ENCODE results near the gene RAC3. TPM values are rescaled to one million over a fixed set of nuclear protein-coding genes. Genes with fewer than 3 reads are reported as not detected.
A peak's percentile ranks its signal among the peaks of the same experiment; 100 is the strongest.
"Not testable (repeated sequence)": the region's sequence is repeated elsewhere in the genome, so short reads cannot be mapped to it uniquely, and the experiment has no call there.

Gene RAC3
- total and polyA plus RNA-seq, 9 of the 15 experiments (the other 6 are each of a cell fraction or from before 2014, with no cell fraction given) = 0.23 to 292 (median 118) TPM

- CTCF ChIA-PET (ENCODE audit: low intra/inter-chr PET ratio); H3K9me3 ChIP-seq (replicated peaks; ENCODE audit: control insufficient read depth, insufficient read depth, low read depth, low read length); H3K27ac ChIP-seq (ENCODE audit: extremely low read depth, low read depth, low read length); BruUV-seq (replicated peaks); POLR2A ChIA-PET; H3K9me1 ChIP-seq (ENCODE audit: control insufficient read depth, insufficient read depth, low read length); H2AFZ ChIP-seq (ENCODE audit: low read depth, low read length); FAIRE-seq; H3K4me2 ChIP-seq (ENCODE audit: insufficient read depth, low read length); H3K27me3 ChIP-seq (ENCODE audit: control insufficient read depth in 2 of 2, insufficient read depth in 2 of 2, low read length in 2 of 2); DNase-seq (ENCODE audit: extremely low read depth in 1 of 4, low spot score in 3 of 4); H3K9ac ChIP-seq (ENCODE audit: insufficient read depth in 1 of 2, low read depth in 2 of 2, low read length in 2 of 2); ATAC-seq; H3K4me3 ChIP-seq; in situ Hi-C loops (cut with MboI); TF ChIP-seq TOE1 (CRISPR knock-in tag; IDR thresholded peaks at IDR 0.05; ENCODE audit: borderline replicate concordance, low read depth): not testable (repeated sequence)
- Histone ChIP-seq H3K36me3 (ENCODE audit: control insufficient read depth, insufficient read depth, low read length) (peaks cover 29% of the 10 kb centered on the region; the same call in 2 of the 3 replicates), H3K79me2 (ENCODE audit: control insufficient read depth, insufficient read depth, low read length) (peaks cover 22% of the 10 kb centered on the region), H3K4me1 (replicated peaks in 1 of 2; ENCODE audit: control insufficient read depth in 2 of 2, insufficient read depth in 2 of 2, low read length in 2 of 2) (peaks cover 22 to 66% of the 10 kb centered on the region in 2 experiments; a peak in 4 of 5 replicates), H4K20me1 (replicated peaks; ENCODE audit: control insufficient read depth, insufficient read depth, low read length) (peaks cover 21% of the 10 kb centered on the region; the same call in 1 of the 2 replicates)
- TF ChIP-seq BHLHE40 (IDR thresholded peaks at IDR 0.05; ENCODE audit: low read length) (peak; percentile 23; the same call in 1 of the 2 replicates), TOE1 (IDR thresholded peaks at IDR 0.05; ENCODE audit: borderline replicate concordance) (peak; percentile 86), PKNOX1 (IDR thresholded peaks at IDR 0.05) (peak; percentile 79), CBFA2T2 (conservative IDR thresholded peaks at IDR 0.05) (peak; percentile 57), RAD51 (IDR thresholded peaks at IDR 0.05; ENCODE audit: borderline replicate concordance, low read depth) (peak; percentile 90), USF1 (CRISPR knock-in tag; IDR thresholded peaks at IDR 0.05) (peak; percentile 74)
- TF ChIP-seq, protein P1, sequence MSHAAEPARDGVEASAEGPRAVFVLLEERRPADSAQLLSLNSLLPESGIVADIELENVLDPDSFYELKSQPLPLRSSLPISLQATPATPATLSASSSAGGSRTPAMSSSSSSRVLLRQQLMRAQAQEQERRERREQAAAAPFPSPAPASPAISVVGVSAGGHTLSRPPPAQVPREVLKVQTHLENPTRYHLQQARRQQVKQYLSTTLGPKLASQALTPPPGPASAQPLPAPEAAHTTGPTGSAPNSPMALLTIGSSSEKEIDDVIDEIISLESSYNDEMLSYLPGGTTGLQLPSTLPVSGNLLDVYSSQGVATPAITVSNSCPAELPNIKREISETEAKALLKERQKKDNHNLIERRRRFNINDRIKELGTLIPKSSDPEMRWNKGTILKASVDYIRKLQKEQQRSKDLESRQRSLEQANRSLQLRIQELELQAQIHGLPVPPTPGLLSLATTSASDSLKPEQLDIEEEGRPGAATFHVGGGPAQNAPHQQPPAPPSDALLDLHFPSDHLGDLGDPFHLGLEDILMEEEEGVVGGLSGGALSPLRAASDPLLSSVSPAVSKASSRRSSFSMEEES (CRISPR knock-in tag; IDR thresholded peaks at IDR 0.05) = peak; percentile 88
- TF ChIP-seq, protein P2, sequence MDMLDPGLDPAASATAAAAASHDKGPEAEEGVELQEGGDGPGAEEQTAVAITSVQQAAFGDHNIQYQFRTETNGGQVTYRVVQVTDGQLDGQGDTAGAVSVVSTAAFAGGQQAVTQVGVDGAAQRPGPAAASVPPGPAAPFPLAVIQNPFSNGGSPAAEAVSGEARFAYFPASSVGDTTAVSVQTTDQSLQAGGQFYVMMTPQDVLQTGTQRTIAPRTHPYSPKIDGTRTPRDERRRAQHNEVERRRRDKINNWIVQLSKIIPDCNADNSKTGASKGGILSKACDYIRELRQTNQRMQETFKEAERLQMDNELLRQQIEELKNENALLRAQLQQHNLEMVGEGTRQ (CRISPR knock-in tag; IDR thresholded peaks at IDR 0.05) = peak; percentile 47
- WGBS (ENCODE audit: insufficient coverage, low coverage, missing lambda C conversion rate) = 67% methylated on average over 16 of the region's 16 CpGs
- intact Hi-C loops (cut with micrococcal nuclease) = loop anchor here (10.0 kb wide), 1 partner anchor 306 kb away; no protein-coding TSS in a partner anchor
Measured at GRCh38 chr17:82038796-82039409, 7.4 kb downstream of the RAC3 start.

All from K562 (cell line).